Measurements from ENCODE around the gene THTPA.

DNA sequence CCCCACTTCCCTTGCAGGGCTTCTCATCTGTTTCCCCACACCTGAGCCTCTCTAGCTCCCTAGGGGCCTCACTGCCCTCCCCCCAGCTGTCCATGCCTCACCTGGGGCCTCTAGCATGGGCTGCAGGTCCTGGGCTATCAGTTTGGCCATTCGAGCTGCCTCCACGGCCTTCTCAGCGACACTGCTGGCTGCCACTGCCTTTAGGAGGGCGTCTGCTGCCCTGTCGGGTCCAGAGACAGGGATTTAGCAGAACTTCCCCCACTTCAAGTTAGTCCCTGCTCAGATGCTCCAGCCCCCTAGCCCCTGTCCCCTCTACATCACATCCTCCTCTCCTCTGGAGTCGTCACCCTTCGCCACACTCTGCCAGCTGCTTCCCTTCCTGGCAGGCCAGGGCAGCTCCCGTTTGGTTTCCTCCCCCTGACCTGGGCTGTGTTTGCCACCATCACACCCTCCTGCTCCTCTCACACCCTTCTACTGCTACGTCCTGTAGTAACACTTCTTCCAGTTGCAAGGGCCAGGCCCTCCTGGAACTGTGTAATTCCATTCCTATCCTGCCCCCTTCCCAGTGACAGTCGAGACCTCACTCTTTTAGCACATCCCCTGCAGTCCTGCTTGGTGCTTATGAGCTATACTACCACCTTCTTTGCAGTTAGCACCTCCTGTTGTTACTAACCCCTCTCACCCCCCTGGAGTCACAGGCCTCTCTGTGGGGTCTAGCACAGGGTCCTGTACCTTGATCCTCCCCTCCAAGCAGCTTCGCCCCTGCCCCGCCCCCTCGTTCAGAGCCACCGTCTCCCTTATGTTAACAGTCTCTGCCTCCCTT, 15.8 kb downstream of the THTPA start:
- TF ChIP-seq POLR2AphosphoS5 (IDR thresholded peaks at IDR 0.05; ENCODE audit: low read depth, low read length) = no peak
- no peak for TF ChIP-seq POLR2A (IDR thresholded peaks at IDR 0.05; ENCODE audit: low read depth, low read length)
- no peak for TF ChIP-seq TAF1 (IDR thresholded peaks at IDR 0.05; ENCODE audit: borderline replicate concordance, low read depth, low read length)
